HCT116 (cell line): ENCODE measurements around the gene PDHX. TPM values are rescaled to one million over a fixed set of nuclear protein-coding genes. Genes with fewer than 3 reads are reported as not detected.

ENCODE experiments used
- ATAC-seq: fragments of 200-7000 bp; cut with Tn5 transposase; 2 replicates; pipeline ENCODE4 v1.9.1; 2020; ENCODE audit warnings: mild to moderate bottlenecking, moderate library complexity
- BruUV-seq: library from RNA; stranded (reverse); fragments of 400-500 nt; replicated peaks from 2 replicates; lab custom pipeline; 2021; lab: Mats Ljungman, UMichigan
- CTCF ChIA-PET: fragments of 300-600 bp; sonication (Branson Sonifier 250); formaldehyde crosslinking; loops from one replicate; lab custom pipeline; 2021; ENCODE audit warnings: antibody characterized with exemption; lab: Charles Lee
- POLR2A ChIA-PET: fragments of 300-600, 350-600 bp; sonication (Branson Sonifier 250); formaldehyde crosslinking; loops from one replicate; lab custom pipeline; 2021; ENCODE audit warnings: antibody characterized with exemption; lab: Charles Lee
- RAD21 ChIA-PET, 2 experiments: fragments of 300-600 bp; sonication (Branson Sonifier 250); formaldehyde crosslinking; loops; one replicate each; lab custom pipeline; 2023; ENCODE audit warnings: low total read pairs in 2 of 2; ENCODE audit not compliant: uncharacterized antibody in 2 of 2, unreplicated experiment in 2 of 2, low non-redundant PET in 1 of 2; lab: Charles Lee
- DNase-seq: peaks from one replicate; pipeline ENCODE4 v3.0.0-alpha.2; 2010; ENCODE audit warnings: low read depth, low spot score
- H2AFZ ChIP-seq: fragments of 200-600 bp; shearing (Covaris generic), sonication (generic); 2 replicates; pipeline ENCODE4 v1.6.1; 2017; ENCODE audit warnings: low read depth, mixed run types, mixed read lengths, antibody characterized with exemption, low read length; ENCODE audit not compliant: poor library complexity, severe bottlenecking
- H3K27ac ChIP-seq: 2 replicates; pipeline ENCODE4 v1.5.1; 2012; ENCODE audit warnings: low read depth, low read length
- H3K27me3 ChIP-seq: fragments of 200-600 bp; sonication (generic); 2 replicates; pipeline ENCODE4 v1.6.1; 2016; ENCODE audit warnings: mixed run types, low read length, mixed read lengths; ENCODE audit not compliant: insufficient read depth
- H3K36me3 ChIP-seq, 2 experiments: fragments of 200-500 bp in 1 of 2; fragments of 200-600 bp in 1 of 2; sonication (Bioruptor generic) in 1 of 2; sonication (generic) in 1 of 2; 2 replicates each; pipeline versions ENCODE4 v1.5.1 to v1.6.1; 2014 to 2016; ENCODE audit warnings: low read length in 2 of 2, inconsistent platforms in 1 of 2, mixed read lengths in 1 of 2, mixed run types in 1 of 2; ENCODE audit not compliant: insufficient read depth in 2 of 2, control insufficient read depth in 1 of 2
- H3K4me1 ChIP-seq, 2 experiments: fragments of 200-600 bp in 1 of 2; sonication (generic) in 1 of 2; 2 replicates each; pipeline versions ENCODE4 v1.5.1 to v1.6.1; 2012 to 2017; ENCODE audit warnings: low read length in 2 of 2, inconsistent platforms in 1 of 2, mild to moderate bottlenecking in 1 of 2, mixed read lengths in 1 of 2, mixed run types in 1 of 2, moderate library complexity in 1 of 2; ENCODE audit not compliant: insufficient read depth in 2 of 2, control insufficient read depth in 1 of 2
- H3K4me2 ChIP-seq: fragments of 200-600 bp; sonication (generic); 2 replicates; pipeline ENCODE4 v1.6.1; 2017; ENCODE audit warnings: mixed run types, low read length, mixed read lengths
- H3K4me3 ChIP-seq, 2 experiments: fragments of 200-600 bp in 1 of 2; sonication (generic) in 1 of 2; replicated peaks in 1 of 2; 2 replicates each; pipeline ENCODE4 v1.5.1; 2011 to 2016; ENCODE audit warnings: low read length in 2 of 2, control low read depth in 1 of 2, low read depth in 1 of 2, mild to moderate bottlenecking in 1 of 2, mixed read lengths in 1 of 2, mixed run types in 1 of 2
- H3K79me2 ChIP-seq: fragments of 200-600 bp; sonication (generic); 2 replicates; pipeline ENCODE4 v1.6.1; 2017; ENCODE audit warnings: mild to moderate bottlenecking, mixed run types, low read length, moderate library complexity, mixed read lengths; ENCODE audit not compliant: insufficient read depth
- H3K9ac ChIP-seq: fragments of 200-600 bp; sonication (generic); 2 replicates; pipeline ENCODE4 v1.6.1; 2016; ENCODE audit warnings: low read length, mixed read lengths
- H3K9me2 ChIP-seq: fragments of 200-600 bp; sonication (generic), shearing (Covaris generic); 2 replicates; pipeline ENCODE4 v1.6.1; 2017; ENCODE audit warnings: mixed run types, mild to moderate bottlenecking, moderate library complexity; ENCODE audit not compliant: insufficient read depth
- H3K9me3 ChIP-seq, 2 experiments: fragments of 200-500 bp in 1 of 2; fragments of 200-600 bp in 1 of 2; sonication (Bioruptor generic) in 1 of 2; sonication (generic) in 1 of 2; 2 replicates each; pipeline ENCODE4 v1.6.1; 2014 to 2017; ENCODE audit warnings: low read length in 2 of 2, mixed read lengths in 2 of 2, inconsistent platforms in 1 of 2, low read depth in 1 of 2, mild to moderate bottlenecking in 1 of 2, mixed run types in 1 of 2, moderate library complexity in 1 of 2; ENCODE audit not compliant: control insufficient read depth in 1 of 2, insufficient read depth in 1 of 2
- H4K20me1 ChIP-seq: fragments of 200-600 bp; sonication (generic), shearing (Covaris generic); 2 replicates; pipeline ENCODE4 v1.6.1; 2017; ENCODE audit warnings: mixed run types, mild to moderate bottlenecking, moderate library complexity; ENCODE audit not compliant: insufficient read depth
- CBX3 ChIP-seq: IDR thresholded peaks from 2 replicates; pipeline ENCODE4 v1.6.1; 2012; ENCODE audit warnings: low read depth
- CEBPB ChIP-seq: IDR thresholded peaks from 2 replicates; pipeline ENCODE4 v1.6.1; 2012; ENCODE audit warnings: low read depth
- EGR1 ChIP-seq: IDR thresholded peaks from 2 replicates; pipeline ENCODE4 v1.6.1; 2012; ENCODE audit warnings: low read depth
- ELF1 ChIP-seq: IDR thresholded peaks from 2 replicates; pipeline ENCODE4 v1.6.1; 2012; ENCODE audit warnings: low read depth, borderline replicate concordance
- EZH2 ChIP-seq: fragments of 200-600 bp; sonication (generic); IDR thresholded peaks from 2 replicates; pipeline ENCODE4 v1.6.1; 2017; ENCODE audit warnings: antibody characterized with exemption, mixed run types
- EZH2phosphoT487 ChIP-seq: fragments of 200-600 bp; IDR thresholded peaks from 2 replicates; pipeline ENCODE4 v1.6.1; 2018; ENCODE audit warnings: antibody characterized with exemption, borderline replicate concordance
- FOSL1 ChIP-seq: IDR thresholded peaks from 2 replicates; pipeline ENCODE4 v1.6.1; 2012; ENCODE audit warnings: low read depth
- JUND ChIP-seq: IDR thresholded peaks from 2 replicates; pipeline ENCODE4 v1.6.1; 2012
- POLR2A ChIP-seq: IDR thresholded peaks from 2 replicates; pipeline ENCODE4 v1.7.0; 2011; ENCODE audit warnings: borderline replicate concordance; ENCODE audit not compliant: insufficient read depth, insufficient read length; ENCODE audit errors: extremely low read depth
- SIN3A ChIP-seq: IDR thresholded peaks from 2 replicates; pipeline ENCODE4 v1.6.1; 2012; ENCODE audit warnings: low read depth
- SP1 ChIP-seq: IDR thresholded peaks from 2 replicates; pipeline ENCODE4 v1.6.1; 2012; ENCODE audit warnings: low read depth
- TCF7L2 ChIP-seq: IDR thresholded peaks from 2 replicates; pipeline ENCODE4 v1.7.0; 2011; ENCODE audit warnings: borderline replicate concordance, inconsistent platforms; ENCODE audit not compliant: insufficient read depth, insufficient read length; ENCODE audit errors: extremely low read depth
- YY1 ChIP-seq: IDR thresholded peaks from 2 replicates; pipeline ENCODE4 v1.6.1; 2011; ENCODE audit warnings: low read length, low read depth, moderate library complexity, mild to moderate bottlenecking; ENCODE audit not compliant: insufficient replicate concordance; ENCODE audit errors: extremely low read depth
- ZFX ChIP-seq: fragments of 450-650 bp; IDR thresholded peaks from 2 replicates; pipeline ENCODE4 v1.6.1; 2017
- ZNF274 ChIP-seq: fragments of 200-500 bp; sonication (Bioruptor generic); IDR thresholded peaks from 2 replicates; pipeline ENCODE4 v1.6.1; 2014; ENCODE audit warnings: mild to moderate bottlenecking, low read depth, low read length, inconsistent platforms
- intact Hi-C: fragments of 100-400 bp; cut with micrococcal nuclease; formaldehyde crosslinking; loops from 2 replicates; pipeline ENCODE4 v1.10.0; 2022
- total RNA-seq: library from RNA; stranded (reverse); gene quantifications from one replicate; pipeline ENCODE4 v1.2.1, GENCODE V29; 2021; ENCODE audit not compliant: unreplicated experiment
- TF ChIP-seq, protein P1 (sequence below): IDR thresholded peaks from 2 replicates; pipeline ENCODE4 v1.6.1; 2011; ENCODE audit warnings: mild to moderate bottlenecking, low read length, moderate library complexity; ENCODE audit not compliant: insufficient replicate concordance; ENCODE audit errors: extremely low read depth
- TF ChIP-seq, protein P2 (sequence below): IDR thresholded peaks from 2 replicates; pipeline ENCODE4 v1.6.1; 2012
- TF ChIP-seq, protein P3 (sequence below): IDR thresholded peaks from 2 replicates; pipeline ENCODE4 v1.6.1; 2012; ENCODE audit warnings: low read depth
- TF ChIP-seq, protein P4 (sequence below): IDR thresholded peaks from 2 replicates; pipeline ENCODE4 v1.6.1; 2012
- TF ChIP-seq, protein P5 (sequence below), 3 experiments: fragments of 200-600 bp in 1 of 3; sonication (generic) in 1 of 3; IDR thresholded peaks in 2 of 3; conservative IDR thresholded peaks in 1 of 3; 2 replicates each; pipeline ENCODE4 v1.5.1; 2012 to 2017; ENCODE audit warnings: low read depth in 2 of 3, low read length in 2 of 3, antibody characterized with exemption in 1 of 3, borderline replicate concordance in 1 of 3, control low read depth in 1 of 3, mild to moderate bottlenecking in 1 of 3, mixed read lengths in 1 of 3, mixed run types in 1 of 3, moderate library complexity in 1 of 3; ENCODE audit not compliant: insufficient read depth in 1 of 3

The PDHX gene
- total RNA-seq, 1 experiment from 2014 or later, result 36.6 TPM

DNA sequence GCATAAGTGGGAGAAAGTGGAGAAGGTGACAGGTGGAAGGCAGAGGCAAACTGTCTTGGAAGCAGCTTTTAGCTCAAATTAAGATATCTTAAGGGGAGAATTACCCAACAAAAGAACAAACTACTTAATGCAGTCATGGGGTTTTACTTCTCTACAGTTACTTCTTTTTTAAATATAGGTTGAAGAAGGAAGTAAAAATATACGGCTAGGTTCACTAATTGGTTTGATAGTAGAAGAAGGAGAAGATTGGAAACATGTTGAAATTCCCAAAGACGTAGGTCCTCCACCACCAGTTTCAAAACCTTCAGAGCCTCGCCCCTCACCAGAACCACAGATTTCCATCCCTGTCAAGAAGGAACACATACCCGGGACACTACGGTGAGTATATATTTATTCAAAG is 40.8 kb downstream of the PDHX start:
- H3K27me3 ChIP-seq, result no peaks in the 10 kb centered on the region
- H3K9ac ChIP-seq, result no peak overlapping the region
- DNase-seq, result no peak
- no peaks in the 10 kb centered on the region for H4K20me1 ChIP-seq
- no peaks in the 10 kb centered on the region for H3K36me3 ChIP-seq
- no peak overlapping the region for H3K27ac ChIP-seq
- no peak for ATAC-seq
- H3K9me2 ChIP-seq, result no peaks in the 10 kb centered on the region
- ChIA-PET RAD21 (no interaction called here), CTCF (no interaction called here), POLR2A (no interaction called here)
- no peaks in the 10 kb centered on the region for H3K4me1 ChIP-seq
- no TSS peak for BruUV-seq
- no peaks in the 10 kb centered on the region for H3K79me2 ChIP-seq
- no peaks in the 10 kb centered on the region for H3K9me3 ChIP-seq
- TF ChIP-seq EGR1 (no peak), EZH2 (no peak), YY1 (no peak), SIN3A (no peak), ELF1 (no peak), ZNF274 (no peak), ZFX (no peak), EZH2phosphoT487 (no peak), FOSL1 (no peak), JUND (no peak), SP1 (no peak), POLR2A (no peak), CBX3 (no peak), TCF7L2 (no peak), CEBPB (no peak)
- TF ChIP-seq, protein P1, sequence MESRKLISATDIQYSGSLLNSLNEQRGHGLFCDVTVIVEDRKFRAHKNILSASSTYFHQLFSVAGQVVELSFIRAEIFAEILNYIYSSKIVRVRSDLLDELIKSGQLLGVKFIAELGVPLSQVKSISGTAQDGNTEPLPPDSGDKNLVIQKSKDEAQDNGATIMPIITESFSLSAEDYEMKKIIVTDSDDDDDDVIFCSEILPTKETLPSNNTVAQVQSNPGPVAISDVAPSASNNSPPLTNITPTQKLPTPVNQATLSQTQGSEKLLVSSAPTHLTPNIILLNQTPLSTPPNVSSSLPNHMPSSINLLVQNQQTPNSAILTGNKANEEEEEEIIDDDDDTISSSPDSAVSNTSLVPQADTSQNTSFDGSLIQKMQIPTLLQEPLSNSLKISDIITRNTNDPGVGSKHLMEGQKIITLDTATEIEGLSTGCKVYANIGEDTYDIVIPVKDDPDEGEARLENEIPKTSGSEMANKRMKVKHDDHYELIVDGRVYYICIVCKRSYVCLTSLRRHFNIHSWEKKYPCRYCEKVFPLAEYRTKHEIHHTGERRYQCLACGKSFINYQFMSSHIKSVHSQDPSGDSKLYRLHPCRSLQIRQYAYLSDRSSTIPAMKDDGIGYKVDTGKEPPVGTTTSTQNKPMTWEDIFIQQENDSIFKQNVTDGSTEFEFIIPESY, result no peak
- TF ChIP-seq, protein P2, sequence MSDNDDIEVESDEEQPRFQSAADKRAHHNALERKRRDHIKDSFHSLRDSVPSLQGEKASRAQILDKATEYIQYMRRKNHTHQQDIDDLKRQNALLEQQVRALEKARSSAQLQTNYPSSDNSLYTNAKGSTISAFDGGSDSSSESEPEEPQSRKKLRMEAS, result no peak
- TF ChIP-seq, protein P3, sequence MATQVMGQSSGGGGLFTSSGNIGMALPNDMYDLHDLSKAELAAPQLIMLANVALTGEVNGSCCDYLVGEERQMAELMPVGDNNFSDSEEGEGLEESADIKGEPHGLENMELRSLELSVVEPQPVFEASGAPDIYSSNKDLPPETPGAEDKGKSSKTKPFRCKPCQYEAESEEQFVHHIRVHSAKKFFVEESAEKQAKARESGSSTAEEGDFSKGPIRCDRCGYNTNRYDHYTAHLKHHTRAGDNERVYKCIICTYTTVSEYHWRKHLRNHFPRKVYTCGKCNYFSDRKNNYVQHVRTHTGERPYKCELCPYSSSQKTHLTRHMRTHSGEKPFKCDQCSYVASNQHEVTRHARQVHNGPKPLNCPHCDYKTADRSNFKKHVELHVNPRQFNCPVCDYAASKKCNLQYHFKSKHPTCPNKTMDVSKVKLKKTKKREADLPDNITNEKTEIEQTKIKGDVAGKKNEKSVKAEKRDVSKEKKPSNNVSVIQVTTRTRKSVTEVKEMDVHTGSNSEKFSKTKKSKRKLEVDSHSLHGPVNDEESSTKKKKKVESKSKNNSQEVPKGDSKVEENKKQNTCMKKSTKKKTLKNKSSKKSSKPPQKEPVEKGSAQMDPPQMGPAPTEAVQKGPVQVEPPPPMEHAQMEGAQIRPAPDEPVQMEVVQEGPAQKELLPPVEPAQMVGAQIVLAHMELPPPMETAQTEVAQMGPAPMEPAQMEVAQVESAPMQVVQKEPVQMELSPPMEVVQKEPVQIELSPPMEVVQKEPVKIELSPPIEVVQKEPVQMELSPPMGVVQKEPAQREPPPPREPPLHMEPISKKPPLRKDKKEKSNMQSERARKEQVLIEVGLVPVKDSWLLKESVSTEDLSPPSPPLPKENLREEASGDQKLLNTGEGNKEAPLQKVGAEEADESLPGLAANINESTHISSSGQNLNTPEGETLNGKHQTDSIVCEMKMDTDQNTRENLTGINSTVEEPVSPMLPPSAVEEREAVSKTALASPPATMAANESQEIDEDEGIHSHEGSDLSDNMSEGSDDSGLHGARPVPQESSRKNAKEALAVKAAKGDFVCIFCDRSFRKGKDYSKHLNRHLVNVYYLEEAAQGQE, result no peak
- TF ChIP-seq, protein P4, sequence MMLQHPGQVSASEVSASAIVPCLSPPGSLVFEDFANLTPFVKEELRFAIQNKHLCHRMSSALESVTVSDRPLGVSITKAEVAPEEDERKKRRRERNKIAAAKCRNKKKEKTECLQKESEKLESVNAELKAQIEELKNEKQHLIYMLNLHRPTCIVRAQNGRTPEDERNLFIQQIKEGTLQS, result no peak
- TF ChIP-seq, protein P5, sequence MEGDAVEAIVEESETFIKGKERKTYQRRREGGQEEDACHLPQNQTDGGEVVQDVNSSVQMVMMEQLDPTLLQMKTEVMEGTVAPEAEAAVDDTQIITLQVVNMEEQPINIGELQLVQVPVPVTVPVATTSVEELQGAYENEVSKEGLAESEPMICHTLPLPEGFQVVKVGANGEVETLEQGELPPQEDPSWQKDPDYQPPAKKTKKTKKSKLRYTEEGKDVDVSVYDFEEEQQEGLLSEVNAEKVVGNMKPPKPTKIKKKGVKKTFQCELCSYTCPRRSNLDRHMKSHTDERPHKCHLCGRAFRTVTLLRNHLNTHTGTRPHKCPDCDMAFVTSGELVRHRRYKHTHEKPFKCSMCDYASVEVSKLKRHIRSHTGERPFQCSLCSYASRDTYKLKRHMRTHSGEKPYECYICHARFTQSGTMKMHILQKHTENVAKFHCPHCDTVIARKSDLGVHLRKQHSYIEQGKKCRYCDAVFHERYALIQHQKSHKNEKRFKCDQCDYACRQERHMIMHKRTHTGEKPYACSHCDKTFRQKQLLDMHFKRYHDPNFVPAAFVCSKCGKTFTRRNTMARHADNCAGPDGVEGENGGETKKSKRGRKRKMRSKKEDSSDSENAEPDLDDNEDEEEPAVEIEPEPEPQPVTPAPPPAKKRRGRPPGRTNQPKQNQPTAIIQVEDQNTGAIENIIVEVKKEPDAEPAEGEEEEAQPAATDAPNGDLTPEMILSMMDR (IDR thresholded peaks at IDR 0.05 in 2 of 3, conservative IDR thresholded peaks at IDR 0.05 in 1 of 3; ENCODE audit: borderline replicate concordance in 1 of 3, insufficient read depth in 1 of 3, low read depth in 2 of 3, low read length in 2 of 3), result no peak
- H3K4me3 ChIP-seq, result no peak overlapping the region
- H3K4me2 ChIP-seq, result no peak overlapping the region
- H2AFZ ChIP-seq, result no peak overlapping the region
- intact Hi-C loops, result no loop called here
